Stomach smooth muscle (tissue), 2 donors: ENCODE measurements around the gene CSRP3.

Source experiments
- H3K27ac ChIP-seq: one replicate; pipeline ENCODE4 v1.7.0; 2013; ENCODE audit warnings: mild to moderate bottlenecking, low read length, inconsistent platforms
- H3K27me3 ChIP-seq, 2 donors: one replicate each; pipeline ENCODE4 v1.7.0; 2013; ENCODE audit warnings: low read length in 2 of 2; ENCODE audit not compliant: insufficient read depth in 2 of 2, control insufficient read depth in 1 of 2
- H3K36me3 ChIP-seq, 2 donors: one replicate each; pipeline ENCODE4 v1.7.0; 2013; ENCODE audit warnings: low read length in 2 of 2; ENCODE audit not compliant: control insufficient read depth in 2 of 2, insufficient read depth in 2 of 2
- H3K4me1 ChIP-seq: one replicate; pipeline ENCODE4 v1.7.0; 2013; ENCODE audit warnings: low read length; ENCODE audit not compliant: control insufficient read depth, insufficient read depth
- H3K4me3 ChIP-seq, 2 donors: one replicate each; pipeline ENCODE4 v1.7.0; 2013; ENCODE audit warnings: low read length in 2 of 2
- H3K9ac ChIP-seq, 2 donors: one replicate each; pipeline ENCODE4 v1.7.0; 2013; ENCODE audit warnings: low read length in 2 of 2, mild to moderate bottlenecking in 1 of 2
- H3K9me3 ChIP-seq, 2 donors: one replicate each; pipeline ENCODE4 v1.7.0; 2013; ENCODE audit warnings: low read length in 2 of 2; ENCODE audit not compliant: control insufficient read depth in 2 of 2
- donor health status: healthy.
- donor health status: Pancreatic carcinoma.

CSRP3 gene

GRCh38 chr11:19185036-19185435 lies 16.7 kb downstream of the CSRP3 start:
- no peak overlapping the region for H3K4me3 ChIP-seq
- H3K27ac ChIP-seq = no peak overlapping the region
- no peaks in the 10 kb centered on the region for H3K4me1 ChIP-seq
- no peaks in the 10 kb centered on the region for H3K27me3 ChIP-seq
- no peak overlapping the region for H3K9ac ChIP-seq
- no peaks in the 10 kb centered on the region for H3K9me3 ChIP-seq
- no peaks in the 10 kb centered on the region for H3K36me3 ChIP-seq

- Histone ChIP-seq H3K9ac (no peak overlapping the region), H3K4me3 (no peak overlapping the region), H3K27ac (no peak overlapping the region), H3K4me1 (no peaks in the 10 kb centered on the region), H3K9me3 (no peaks in the 10 kb centered on the region), H3K36me3 (no peaks in the 10 kb centered on the region), H3K27me3 (no peaks in the 10 kb centered on the region)
Observed at GRCh38 chr11:19183646-19184045, 18.1 kb downstream of the CSRP3 start.

GRCh38 chr11:19181531-19182261 lies 20.1 kb downstream of the CSRP3 start:
- Histone ChIP-seq H3K4me3 (no peak overlapping the region), H3K9ac (no peak overlapping the region), H3K4me1 (no peaks in the 10 kb centered on the region), H3K27me3 (no peaks in the 10 kb centered on the region), H3K27ac (no peak overlapping the region), H3K36me3 (no peaks in the 10 kb centered on the region), H3K9me3 (no peaks in the 10 kb centered on the region)

DNA sequence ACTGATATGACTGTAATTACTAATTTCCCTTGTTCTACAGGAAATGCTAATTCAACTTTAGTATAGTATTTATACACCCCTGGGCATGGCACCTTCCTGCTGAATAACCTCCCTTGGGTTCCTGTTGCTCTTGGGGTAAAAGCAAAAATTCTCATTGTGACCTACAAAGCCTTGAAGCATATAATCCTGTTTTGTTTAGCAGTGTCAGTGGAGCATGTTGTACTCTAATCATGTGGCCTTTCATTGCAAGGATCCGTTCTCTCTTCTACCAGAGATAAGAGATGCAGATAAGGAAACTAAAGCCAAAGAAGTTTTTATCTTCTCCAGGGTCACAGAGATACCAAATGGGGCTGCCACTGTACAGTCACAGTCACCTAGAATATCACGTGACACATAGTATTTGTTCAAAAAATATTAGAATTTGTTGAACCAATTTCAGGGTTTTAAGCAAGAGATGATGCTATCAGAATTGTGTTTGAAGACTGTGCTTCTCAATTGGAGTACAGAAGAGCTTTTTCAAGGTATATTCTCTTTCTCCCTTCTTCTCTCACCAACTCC lies 25.1 kb downstream of the CSRP3 start:
- H3K4me3 ChIP-seq = no peak overlapping the region
- no peak overlapping the region for H3K9ac ChIP-seq

DNA sequence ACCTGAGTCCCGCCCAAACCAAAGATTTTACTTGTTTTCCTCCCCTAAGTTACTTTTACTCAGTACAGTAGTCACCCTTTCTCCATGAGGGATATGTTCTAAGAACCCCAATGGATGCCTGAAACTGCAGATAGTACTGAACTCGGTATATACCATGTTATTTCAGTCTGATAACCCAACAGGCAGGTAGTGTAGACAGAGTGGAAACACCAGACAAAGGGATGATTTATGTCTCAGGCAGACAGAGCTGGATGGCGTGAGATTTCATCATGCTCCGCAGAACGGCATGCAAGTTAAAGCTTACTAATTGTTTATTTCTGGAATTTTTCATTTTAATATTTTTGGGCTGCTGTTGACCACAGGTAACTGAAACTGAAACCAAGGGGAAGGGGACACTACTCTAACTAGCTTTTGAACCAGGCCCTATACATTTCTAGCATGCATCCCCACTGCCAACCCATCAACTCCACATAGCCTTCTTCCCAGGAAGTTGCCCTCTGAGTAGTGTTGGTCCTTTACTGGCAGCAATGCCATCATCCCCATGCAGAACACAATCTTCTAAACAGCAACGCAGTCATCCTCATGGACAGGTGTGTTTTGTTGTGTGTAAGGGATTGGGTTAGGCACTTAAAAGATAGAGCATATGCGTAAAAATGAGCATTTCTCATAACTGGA lies 27.7 kb downstream of the CSRP3 start:
- H3K9me3 ChIP-seq = no peaks in the 10 kb centered on the region
- no peak overlapping the region for H3K4me3 ChIP-seq
- no peaks in the 10 kb centered on the region for H3K27me3 ChIP-seq
- H3K27ac ChIP-seq = no peak overlapping the region
- no peak overlapping the region for H3K9ac ChIP-seq
- no peaks in the 10 kb centered on the region for H3K4me1 ChIP-seq
- H3K36me3 ChIP-seq = peaks cover 0 to 6% of the 10 kb centered on the region in 2 donors

More for the DNA sequence above, 25.1 kb downstream of the CSRP3 start:
- Histone ChIP-seq H3K9me3 (no peaks in the 10 kb centered on the region), H3K36me3 (peaks cover 0 to 6% of the 10 kb centered on the region in 2 donors), H3K27me3 (no peaks in the 10 kb centered on the region), H3K4me1 (no peaks in the 10 kb centered on the region), H3K27ac (no peak overlapping the region)

DNA sequence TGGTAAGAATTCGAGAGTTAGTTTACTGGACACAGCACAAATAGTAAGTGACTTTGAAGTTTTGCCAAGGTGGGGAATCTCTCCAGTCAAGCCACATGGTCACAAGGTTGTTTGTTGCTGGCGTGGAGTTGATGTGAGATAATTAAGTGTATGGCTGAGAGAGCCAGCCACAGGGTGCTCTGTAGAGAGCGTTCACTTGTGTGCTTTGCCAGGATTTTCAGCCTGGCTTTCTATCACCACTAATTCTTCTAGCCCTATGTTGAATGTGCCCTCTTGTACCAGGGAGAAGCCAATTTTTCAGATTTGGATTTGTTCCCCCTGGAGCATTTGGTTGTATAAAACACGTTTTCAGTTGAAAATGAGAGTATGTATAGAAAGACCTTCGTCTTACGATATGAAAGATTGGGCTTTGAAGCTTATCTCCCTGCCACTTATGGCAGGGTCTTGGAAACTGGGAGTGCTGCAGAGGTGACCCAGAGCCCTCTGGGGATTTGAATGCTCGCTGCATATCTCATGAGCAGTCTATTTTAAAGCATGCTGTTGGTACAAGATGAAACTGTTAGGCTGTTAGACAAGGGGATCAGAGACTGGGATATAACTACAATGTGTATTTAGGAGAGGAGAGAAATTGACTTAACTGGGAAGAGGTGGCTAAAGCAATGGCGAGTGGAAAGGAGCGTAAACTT lies 28.6 kb downstream of the CSRP3 start:
- no peak overlapping the region for H3K27ac ChIP-seq
- peaks cover 0 to 6% of the 10 kb centered on the region in 2 donors for H3K36me3 ChIP-seq

DNA sequence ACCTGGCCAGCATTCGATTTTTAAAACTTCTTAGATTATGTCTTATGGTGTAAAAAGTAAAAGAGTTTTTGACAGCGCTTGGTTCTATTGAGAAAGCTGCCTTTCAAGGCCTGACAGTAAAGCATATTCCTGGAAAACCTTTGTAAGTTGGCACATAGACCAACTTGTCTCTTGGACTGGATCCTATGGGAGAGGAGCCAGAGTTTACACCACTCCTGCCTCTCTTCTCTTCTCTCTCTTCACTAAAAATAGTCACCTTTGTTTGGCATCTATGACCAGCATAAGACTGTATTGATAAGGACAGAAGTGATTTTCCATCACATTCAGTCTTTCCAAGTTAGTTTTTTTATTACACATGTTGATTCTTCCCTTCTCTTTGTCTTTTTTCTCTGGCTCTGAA lies 33.7 kb downstream of the CSRP3 start:
- Histone ChIP-seq H3K36me3 (peaks cover 0 to 5% of the 10 kb centered on the region in 2 donors), H3K9me3 (no peaks in the 10 kb centered on the region), H3K27ac (no peak overlapping the region), H3K9ac (no peak overlapping the region), H3K27me3 (no peaks in the 10 kb centered on the region), H3K4me1 (no peaks in the 10 kb centered on the region), H3K4me3 (no peak overlapping the region)

More for the DNA sequence above, 28.6 kb downstream of the CSRP3 start:
- Histone ChIP-seq H3K9me3 (no peaks in the 10 kb centered on the region), H3K27me3 (no peaks in the 10 kb centered on the region), H3K9ac (no peak overlapping the region), H3K4me1 (no peaks in the 10 kb centered on the region), H3K4me3 (no peak overlapping the region)

GRCh38 chr11:19164881-19165280 lies 36.9 kb downstream of the CSRP3 start:
- Histone ChIP-seq H3K4me1 (no peaks in the 10 kb centered on the region), H3K27me3 (no peaks in the 10 kb centered on the region), H3K27ac (no peak overlapping the region), H3K4me3 (no peak overlapping the region), H3K9me3 (no peaks in the 10 kb centered on the region), H3K36me3 (no peaks in the 10 kb centered on the region), H3K9ac (no peak overlapping the region)

DNA sequence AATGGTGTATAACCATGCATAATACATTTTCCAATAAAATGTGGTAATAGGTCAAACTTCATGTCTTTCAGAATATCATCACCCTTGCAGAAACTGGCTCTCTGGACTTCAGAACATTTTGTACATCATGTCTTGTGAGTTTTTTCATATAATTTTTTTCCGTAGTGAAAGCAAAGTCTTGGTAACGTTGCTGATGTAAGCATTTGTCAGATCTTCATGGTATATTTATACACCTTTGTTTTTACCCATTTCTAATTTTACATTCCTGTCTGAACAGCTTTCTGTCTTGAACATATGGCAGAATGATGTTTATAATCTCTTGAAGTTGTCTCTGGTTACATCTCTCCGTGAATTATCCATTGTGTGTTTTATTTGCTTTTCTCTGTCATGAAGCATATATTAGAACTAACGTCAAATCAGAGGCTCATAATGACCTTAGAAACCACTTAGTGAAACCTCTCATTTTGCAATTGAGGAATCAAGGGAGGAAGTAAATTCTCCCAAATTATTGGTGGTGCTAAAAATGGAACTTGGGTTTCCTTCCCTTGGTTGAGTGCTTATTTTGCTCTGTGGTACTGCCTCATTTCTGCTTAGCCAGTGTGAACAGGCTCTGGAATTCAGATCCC lies 37.4 kb downstream of the CSRP3 start:
- Histone ChIP-seq H3K4me1 (no peaks in the 10 kb centered on the region), H3K9me3 (no peaks in the 10 kb centered on the region), H3K27me3 (no peaks in the 10 kb centered on the region), H3K4me3 (no peak overlapping the region), H3K9ac (no peak overlapping the region), H3K27ac (no peak overlapping the region), H3K36me3 (no peaks in the 10 kb centered on the region)

DNA sequence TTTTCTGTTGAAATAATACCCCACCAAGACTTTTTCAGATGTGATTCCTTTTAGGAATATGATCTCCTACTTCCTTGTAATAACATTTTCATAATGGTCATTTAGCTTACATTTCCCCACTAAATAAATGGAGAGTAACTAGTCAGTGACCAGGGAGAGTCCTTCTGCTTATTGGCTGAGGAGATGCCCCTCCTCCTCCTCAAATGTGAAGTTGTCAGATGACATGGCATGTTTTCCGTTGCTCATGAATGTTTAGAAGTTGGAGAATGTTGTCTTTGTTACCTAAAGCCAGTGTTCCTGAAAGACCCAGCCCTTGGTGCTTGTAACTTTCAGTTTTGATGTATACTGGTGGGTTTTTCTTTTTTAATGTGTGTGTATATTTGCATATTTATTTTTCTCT lies 38.2 kb downstream of the CSRP3 start:
- Histone ChIP-seq H3K36me3 (no peaks in the 10 kb centered on the region), H3K27me3 (no peaks in the 10 kb centered on the region), H3K27ac (no peak overlapping the region), H3K4me1 (no peaks in the 10 kb centered on the region), H3K4me3 (no peak overlapping the region), H3K9me3 (no peaks in the 10 kb centered on the region), H3K9ac (no peak overlapping the region)
